Upper lobe of right lung (tissue), 1 donor: ENCODE results near the gene RFX6. TPM values are rescaled to one million over a fixed set of nuclear protein-coding genes. Genes with fewer than 3 reads are reported as not detected.
A peak's percentile ranks its signal among the peaks of the same experiment; 100 is the strongest.

Source experiments
- ATAC-seq: fragments of 200-7000 bp; cut with Tn5 transposase; one replicate; pipeline ENCODE4 v1.9.1; 2020; ENCODE audit warnings: mild to moderate bottlenecking, moderate library complexity
- DNase-seq: peaks from one replicate; pipeline ENCODE4 v3.0.0-alpha.2; 2020
- H3K27ac ChIP-seq: fragments of 200-600 bp; one replicate; pipeline ENCODE4 v1.8.0; 2022
- H3K27me3 ChIP-seq: fragments of 200-600 bp; one replicate; pipeline ENCODE4 v1.8.0; 2022; ENCODE audit warnings: mild to moderate bottlenecking
- H3K36me3 ChIP-seq: fragments of 200-600 bp; one replicate; pipeline ENCODE4 v1.8.0; 2022
- H3K4me1 ChIP-seq: fragments of 200-600 bp; one replicate; pipeline ENCODE4 v1.8.0; 2022
- H3K4me3 ChIP-seq: fragments of 200-600 bp; one replicate; pipeline ENCODE4 v1.8.0; 2022; ENCODE audit warnings: mild to moderate bottlenecking
- H3K9me3 ChIP-seq: fragments of 200-600 bp; one replicate; pipeline ENCODE4 v1.8.0; 2022
- intact Hi-C: fragments of 100-400 bp; cut with DNase I; formaldehyde crosslinking; loops from one replicate; pipeline ENCODE4 v1.11.0; 2022
- total RNA-seq: library from RNA; stranded (reverse); fragmentation: NEBNext Ultra II Directional; extraction: Animal tissue kit (Norgen Biotek cat#: 25700); gene quantifications from one replicate; pipeline ENCODE4 v1.2.1, GENCODE V29; 2021
- TF ChIP-seq, protein P1 (sequence below): fragments of 200-600 bp; IDR thresholded peaks from one replicate; pipeline ENCODE4 v1.8.0; 2022; ENCODE audit warnings: antibody characterized with exemption
- donor health status: DM: no; HTN: yes; CAD: no; lungs with severe emphysema.

RFX6 gene
- total RNA-seq, 1 donor from 2014 or later = not detected

- Histone ChIP-seq H3K27ac (no peak overlapping the region), H3K4me1 (no peaks in the 10 kb centered on the region), H3K9me3 (no peaks in the 10 kb centered on the region), H3K27me3 (no peaks in the 10 kb centered on the region), H3K4me3 (no peak overlapping the region), H3K36me3 (no peaks in the 10 kb centered on the region)
- ATAC-seq (no peak), DNase-seq (no peak)
- TF ChIP-seq, protein P1, sequence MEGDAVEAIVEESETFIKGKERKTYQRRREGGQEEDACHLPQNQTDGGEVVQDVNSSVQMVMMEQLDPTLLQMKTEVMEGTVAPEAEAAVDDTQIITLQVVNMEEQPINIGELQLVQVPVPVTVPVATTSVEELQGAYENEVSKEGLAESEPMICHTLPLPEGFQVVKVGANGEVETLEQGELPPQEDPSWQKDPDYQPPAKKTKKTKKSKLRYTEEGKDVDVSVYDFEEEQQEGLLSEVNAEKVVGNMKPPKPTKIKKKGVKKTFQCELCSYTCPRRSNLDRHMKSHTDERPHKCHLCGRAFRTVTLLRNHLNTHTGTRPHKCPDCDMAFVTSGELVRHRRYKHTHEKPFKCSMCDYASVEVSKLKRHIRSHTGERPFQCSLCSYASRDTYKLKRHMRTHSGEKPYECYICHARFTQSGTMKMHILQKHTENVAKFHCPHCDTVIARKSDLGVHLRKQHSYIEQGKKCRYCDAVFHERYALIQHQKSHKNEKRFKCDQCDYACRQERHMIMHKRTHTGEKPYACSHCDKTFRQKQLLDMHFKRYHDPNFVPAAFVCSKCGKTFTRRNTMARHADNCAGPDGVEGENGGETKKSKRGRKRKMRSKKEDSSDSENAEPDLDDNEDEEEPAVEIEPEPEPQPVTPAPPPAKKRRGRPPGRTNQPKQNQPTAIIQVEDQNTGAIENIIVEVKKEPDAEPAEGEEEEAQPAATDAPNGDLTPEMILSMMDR = no peak
- intact Hi-C loops = no loop called here
Observed at GRCh38 chr6:116840091-116840490, 37.0 kb upstream of the RFX6 start.

- no peaks in the 10 kb centered on the region for H3K27me3 ChIP-seq
- no peaks in the 10 kb centered on the region for H3K36me3 ChIP-seq
- no peak overlapping the region for H3K4me3 ChIP-seq
- intact Hi-C loops = no loop called here
- no peaks in the 10 kb centered on the region for H3K9me3 ChIP-seq
- DNase-seq = no peak
- no peaks in the 10 kb centered on the region for H3K4me1 ChIP-seq
- no peak overlapping the region for H3K27ac ChIP-seq
- ATAC-seq = no peak
- TF ChIP-seq, protein P1 = no peak
Observed at GRCh38 chr6:116842459-116842858, 34.6 kb upstream of the RFX6 start.

- intact Hi-C loops = no loop called here
- ATAC-seq (peak; percentile 49), DNase-seq (no peak)
Observed at GRCh38 chr6:116847227-116847626, 29.8 kb upstream of the RFX6 start.

DNA sequence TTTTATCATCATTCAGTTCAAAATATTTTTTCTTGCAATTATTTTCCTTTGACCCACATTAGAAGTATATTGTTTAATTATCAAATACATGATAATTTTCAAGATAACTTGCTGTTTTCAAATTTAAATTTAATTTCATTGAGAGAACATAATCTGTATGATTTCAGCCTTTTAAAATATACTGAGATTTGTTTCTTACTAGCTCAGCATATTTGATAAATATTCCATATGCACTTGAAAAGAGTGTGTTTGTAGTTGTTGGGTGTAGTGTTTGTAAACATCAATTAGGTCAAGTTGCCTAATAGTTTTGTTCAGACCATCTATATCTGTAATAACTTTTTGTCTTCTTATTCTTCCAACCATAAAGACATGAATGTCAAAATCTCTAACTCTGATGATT is 19.0 kb upstream of the RFX6 start:
- Histone ChIP-seq H3K9me3 (peaks cover 14% of the 10 kb centered on the region), H3K27me3 (no peaks in the 10 kb centered on the region), H3K4me3 (no peak overlapping the region), H3K4me1 (no peaks in the 10 kb centered on the region), H3K36me3 (no peaks in the 10 kb centered on the region), H3K27ac (no peak overlapping the region)
- intact Hi-C loops = no loop called here
- ATAC-seq (no peak), DNase-seq (no peak)
- TF ChIP-seq, protein P1 = no peak

More at GRCh38 chr6:116847227-116847626, 29.8 kb upstream of the RFX6 start:
- H3K9me3 ChIP-seq = no peaks in the 10 kb centered on the region
- H3K27ac ChIP-seq = no peak overlapping the region
- H3K4me3 ChIP-seq = no peak overlapping the region
- no peaks in the 10 kb centered on the region for H3K36me3 ChIP-seq
- TF ChIP-seq, protein P1 = peak; percentile 33
- H3K4me1 ChIP-seq = no peaks in the 10 kb centered on the region
- H3K27me3 ChIP-seq = no peaks in the 10 kb centered on the region

DNA sequence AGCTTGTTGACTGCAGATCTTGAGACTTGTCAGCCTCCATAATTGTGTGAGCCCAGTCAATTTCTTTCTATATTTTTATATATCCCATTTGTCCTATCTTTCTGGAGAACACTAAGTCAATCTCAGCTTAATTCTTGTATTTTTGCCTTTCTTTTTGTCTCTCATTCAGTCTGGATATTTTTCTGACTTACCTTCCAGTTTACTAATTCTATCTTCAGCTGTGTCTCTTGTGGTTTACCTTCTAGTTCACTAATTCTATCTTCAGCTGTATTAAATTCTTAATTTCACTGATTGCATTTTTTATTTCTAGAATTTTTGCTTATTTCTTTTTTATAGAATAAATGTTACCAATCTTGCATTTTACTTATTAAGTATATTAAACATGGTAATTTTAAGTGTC is 17.8 kb upstream of the RFX6 start:
- intact Hi-C loops = no loop called here
- DNase-seq (no peak), ATAC-seq (no peak)
- Histone ChIP-seq H3K36me3 (no peaks in the 10 kb centered on the region), H3K4me1 (no peaks in the 10 kb centered on the region), H3K4me3 (no peak overlapping the region), H3K9me3 (peaks cover 14% of the 10 kb centered on the region), H3K27me3 (no peaks in the 10 kb centered on the region), H3K27ac (no peak overlapping the region)
- TF ChIP-seq, protein P1 = no peak

DNA sequence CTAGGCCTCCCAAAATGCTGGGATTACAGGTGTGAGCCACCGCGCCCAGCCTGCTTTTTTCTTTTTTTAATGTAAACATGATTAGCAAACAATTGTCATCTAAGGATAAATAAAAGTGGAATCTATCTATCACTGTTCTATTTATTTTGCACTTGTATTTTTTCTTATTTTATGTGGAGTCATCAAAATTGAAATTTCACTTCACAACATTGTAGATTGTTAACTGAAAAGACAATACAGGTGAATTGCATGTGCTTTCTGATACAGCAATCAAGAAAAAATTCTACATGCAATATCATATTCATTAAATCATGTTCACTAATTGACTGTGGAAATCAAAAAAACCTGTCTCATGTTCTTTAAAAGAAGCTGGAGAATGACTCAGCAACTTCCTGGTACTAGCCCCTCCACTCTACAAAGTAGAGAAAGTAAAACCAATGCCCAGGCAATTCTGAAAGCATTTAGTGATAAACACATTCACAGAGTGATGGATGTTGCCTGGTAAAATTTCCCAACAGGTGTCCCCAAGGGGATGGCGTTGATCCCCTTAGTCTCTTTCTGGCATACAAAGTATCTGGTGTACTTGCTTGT is 10.7 kb upstream of the RFX6 start:
- peaks cover 3% of the 10 kb centered on the region for H3K27me3 ChIP-seq
- intact Hi-C loops = no loop called here
- H3K36me3 ChIP-seq = no peaks in the 10 kb centered on the region
- H3K4me1 ChIP-seq = no peaks in the 10 kb centered on the region
- no peaks in the 10 kb centered on the region for H3K9me3 ChIP-seq
- TF ChIP-seq, protein P1 = no peak
- no peak overlapping the region for H3K4me3 ChIP-seq
- no peak for DNase-seq
- ATAC-seq = no peak
- no peak overlapping the region for H3K27ac ChIP-seq
